ENCODE data around the gene ANKRD17. TPM values are rescaled to one million over a fixed set of nuclear protein-coding genes. Genes with fewer than 3 reads are reported as not detected.

The ANKRD17 gene
- total and polyA plus RNA-seq, 9 of the 15 experiments (the other 6 are each of a cell fraction or from before 2014, with no cell fraction given), result 25.5 to 86.9 (median 52.2) TPM

GRCh38 chr4:73222466-73223257, 35.9 kb downstream of the ANKRD17 start (continued):
- TF ChIP-seq NR4A1 (CRISPR knock-in tag; IDR thresholded peaks at IDR 0.05) (no peak), NR4A1 (tag; IDR thresholded peaks at IDR 0.05) (no peak), TAL1 (IDR thresholded peaks at IDR 0.05) (no peak), ZNF263 (CRISPR knock-in tag; IDR thresholded peaks at IDR 0.05; ENCODE audit: borderline replicate concordance) (no peak; the same call in 1 of the 2 replicates), TRIM25 (IDR thresholded peaks at IDR 0.05; ENCODE audit: borderline replicate concordance) (no peak), ETV5 (CRISPR knock-in tag; IDR thresholded peaks at IDR 0.05; ENCODE audit: low read depth) (0 out of 2 replicates have a peak, but pooled peaks have one; percentile 35), FOXA3 (CRISPR knock-in tag; conservative IDR thresholded peaks at IDR 0.05 in 1 of 2, IDR thresholded peaks at IDR 0.05 in 1 of 2) (no peak), ARID3B (CRISPR knock-in tag; IDR thresholded peaks at IDR 0.05; ENCODE audit: borderline replicate concordance) (no peak), THRAP3 (IDR thresholded peaks at IDR 0.05; ENCODE audit: borderline replicate concordance) (0 out of 2 replicates have a peak, but pooled peaks have one; percentile 57), ATF7 (IDR thresholded peaks at IDR 0.05) (peak; percentile 99), ZMIZ1 (IDR thresholded peaks at IDR 0.05; ENCODE audit: low read depth in 2 of 2, low read length in 2 of 2) (0 out of 4 replicates have a peak, but pooled peaks of 1 of the 2 experiments have one; percentile 61), CBX3 (IDR thresholded peaks at IDR 0.05; ENCODE audit: borderline replicate concordance in 1 of 2, low read length in 2 of 2) (peak in 1 of 2 experiments; percentile 78; a peak in 1 of 3 replicates), ZNF449 (CRISPR knock-in tag; IDR thresholded peaks at IDR 0.05) (no peak), HNRNPL (IDR thresholded peaks at IDR 0.05; ENCODE audit: low read depth, low read length) (no peak), SMARCA4 (IDR thresholded peaks at IDR 0.05) (peak; percentile 61; the same call in 1 of the 2 replicates), ZBTB26 (CRISPR knock-in tag; IDR thresholded peaks at IDR 0.05) (no peak), FIP1L1 (IDR thresholded peaks at IDR 0.05; ENCODE audit: low read depth, low read length, poor library complexity, severe bottlenecking) (no peak)
